Stimulated activated CD8-positive, alpha-beta memory T cell treated with anti-CD3 and anti-CD28 coated beads, Interleukin-12 subunit alpha, Interleukin-12 subunit beta, amount 100 ng/mL, for 4 hours (primary cell): ENCODE results near the gene PEX7.
"Not testable (repeated sequence)": the region's sequence is repeated elsewhere in the genome, so short reads cannot be mapped to it uniquely, and the experiment has no call there.

Experiments
- DNase-seq: peaks from one replicate; pipeline ENCODE4 v3.0.0-alpha.2; 2020; ENCODE audit warnings: low read depth

PEX7 gene

DNA sequence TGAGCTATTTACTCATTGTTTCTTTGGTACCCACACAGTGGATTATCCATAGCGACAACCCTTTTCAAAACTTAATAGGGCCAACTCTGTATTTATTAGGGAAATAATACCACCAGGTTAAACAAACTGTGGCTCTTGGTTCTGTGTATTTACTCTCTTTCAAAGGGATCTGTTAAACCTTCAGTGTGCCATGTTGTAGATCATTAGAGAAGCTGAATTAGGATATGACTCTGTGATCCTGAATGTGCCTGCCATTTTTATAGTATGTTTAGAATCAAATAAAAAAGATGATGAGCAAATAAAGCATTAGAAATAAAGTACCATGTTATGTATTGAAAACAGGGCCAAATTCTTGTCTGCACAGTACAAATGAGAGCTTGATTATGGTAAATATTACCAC, 74.7 kb downstream of the PEX7 start:
- no peak for DNase-seq

- DNase-seq, result no peak
Measured at GRCh38 chr6:136901212-136901784, 78.9 kb downstream of the PEX7 start.

DNA sequence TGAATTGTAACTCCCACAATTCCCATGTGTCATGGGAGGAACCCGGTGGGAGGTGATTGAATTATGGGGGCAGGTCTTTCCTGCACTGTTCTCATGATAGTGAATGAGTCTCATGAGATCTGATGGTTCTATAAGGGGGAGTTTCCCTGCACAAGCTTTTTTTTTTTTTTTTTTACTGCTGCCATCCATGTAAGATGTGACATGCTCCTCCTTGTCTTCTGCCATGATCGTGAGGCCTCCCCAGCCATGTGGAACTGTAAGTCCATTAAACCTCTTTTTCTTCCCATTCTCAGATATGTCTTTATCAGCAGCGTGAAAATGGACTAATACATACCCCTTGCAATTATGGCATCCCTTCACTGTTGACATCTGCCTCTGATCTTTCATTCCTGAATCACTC, 82.1 kb downstream of the PEX7 start:
- DNase-seq, result not testable (repeated sequence)

DNA sequence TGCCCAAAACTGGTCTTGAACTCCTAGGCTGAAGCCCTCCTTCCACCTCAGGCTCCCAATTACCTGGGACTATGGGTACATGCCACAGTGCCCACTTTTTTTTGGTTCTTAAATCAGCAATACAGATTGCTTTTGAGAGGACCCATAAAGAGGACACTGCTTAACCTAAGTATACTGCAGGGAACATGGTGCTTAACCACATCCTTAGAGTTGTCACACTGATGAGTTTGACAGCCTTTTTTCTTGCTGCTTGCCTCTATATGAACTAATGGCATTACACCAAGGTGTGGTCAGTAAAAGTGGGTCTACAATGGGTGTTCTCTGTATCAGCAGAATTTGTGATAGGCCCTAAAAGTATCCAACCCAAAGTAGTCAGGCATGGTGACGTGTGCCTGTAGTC, 92.6 kb downstream of the PEX7 start:
- DNase-seq, result no peak

GRCh38 chr6:136918706-136919105, 96.3 kb downstream of the PEX7 start:
- DNase-seq, result no peak

DNA sequence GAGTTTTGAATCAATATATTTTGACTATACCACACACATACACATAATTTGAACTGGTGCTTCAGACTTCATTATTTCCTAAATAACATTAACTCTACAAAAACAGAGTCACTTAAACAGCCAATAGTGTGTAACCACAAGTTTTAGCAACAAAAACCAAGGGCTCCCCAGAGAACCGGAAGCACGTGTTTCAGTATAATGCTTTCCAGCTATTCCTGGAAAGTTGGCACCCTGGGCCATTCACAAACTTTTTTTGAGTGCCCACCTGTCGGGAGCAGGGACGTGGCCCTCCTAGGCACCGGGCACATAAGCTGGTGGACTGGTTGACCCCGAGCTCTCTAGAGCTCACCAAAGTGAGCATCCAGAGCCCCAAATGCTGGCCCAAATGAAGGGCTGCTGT, 97.8 kb downstream of the PEX7 start:
- no peak for DNase-seq

GRCh38 chr6:136920671-136921380, 98.4 kb downstream of the PEX7 start:
- no peak for DNase-seq

- DNase-seq, result no peak
Measured at GRCh38 chr6:136921381-136921935, 99.1 kb downstream of the PEX7 start.

- DNase-seq, result no peak
Measured at GRCh38 chr6:136921936-136922684, 99.7 kb downstream of the PEX7 start, which contains the start of gene SLC35D3. Gene SLC35D3, plus strand, starts transcription at chr6:136922301. Its CDS starts 128 bp downstream, at chr6:136922429.

- no peak for DNase-seq
Measured at GRCh38 chr6:136922685-136923006, 100.3 kb downstream of the PEX7 start.

GRCh38 chr6:136923116-136923953, 100.9 kb downstream of the PEX7 start:
- DNase-seq, result no peak

DNA sequence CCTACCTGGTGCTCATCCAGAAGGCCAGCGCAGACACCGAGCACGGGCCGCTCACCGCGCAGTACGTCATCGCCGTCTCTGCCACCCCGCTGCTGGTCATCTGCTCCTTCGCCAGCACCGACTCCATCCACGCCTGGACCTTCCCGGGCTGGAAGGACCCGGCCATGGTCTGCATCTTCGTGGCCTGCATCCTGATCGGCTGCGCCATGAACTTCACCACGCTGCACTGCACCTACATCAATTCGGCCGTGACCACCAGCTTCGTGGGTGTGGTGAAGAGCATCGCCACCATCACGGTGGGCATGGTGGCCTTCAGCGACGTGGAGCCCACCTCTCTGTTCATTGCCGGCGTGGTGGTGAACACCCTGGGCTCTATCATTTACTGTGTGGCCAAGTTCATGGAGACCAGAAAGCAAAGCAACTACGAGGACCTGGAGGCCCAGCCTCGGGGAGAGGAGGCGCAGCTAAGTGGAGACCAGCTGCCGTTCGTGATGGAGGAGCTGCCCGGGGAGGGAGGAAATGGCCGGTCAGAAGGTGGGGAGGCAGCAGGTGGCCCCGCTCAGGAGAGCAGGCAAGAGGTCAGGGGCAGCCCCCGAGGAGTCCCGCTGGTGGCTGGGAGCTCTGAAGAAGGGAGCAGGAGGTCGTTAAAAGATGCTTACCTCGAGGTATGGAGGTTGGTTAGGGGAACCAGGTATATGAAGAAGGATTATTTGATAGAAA, 101.7 kb downstream of the PEX7 start:
- no peak for DNase-seq

GRCh38 chr6:136926383-136926782, 104.0 kb downstream of the PEX7 start:
- no peak for DNase-seq

- DNase-seq, result no peak
Measured at GRCh38 chr6:136927292-136927691, 104.9 kb downstream of the PEX7 start.

DNA sequence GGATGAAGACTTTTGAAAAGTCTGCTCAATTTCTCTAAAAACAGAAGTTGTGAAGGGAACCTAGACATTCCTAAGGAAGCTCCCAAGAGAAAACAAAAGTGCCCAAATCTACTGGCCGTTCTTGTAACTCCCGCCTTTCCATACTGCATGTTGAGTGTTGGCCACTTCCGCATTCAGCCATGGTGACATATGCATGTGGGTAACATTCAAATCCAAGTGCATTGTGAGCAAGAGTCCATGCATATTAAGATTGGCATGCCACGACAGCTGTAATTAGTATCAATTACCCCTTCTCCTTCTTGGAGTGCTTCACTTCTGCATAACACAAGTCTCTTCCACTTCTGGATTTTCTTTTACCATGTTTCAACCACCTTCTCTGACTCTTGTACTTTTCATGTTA, 108.1 kb downstream of the PEX7 start:
- no peak for DNase-seq

DNA sequence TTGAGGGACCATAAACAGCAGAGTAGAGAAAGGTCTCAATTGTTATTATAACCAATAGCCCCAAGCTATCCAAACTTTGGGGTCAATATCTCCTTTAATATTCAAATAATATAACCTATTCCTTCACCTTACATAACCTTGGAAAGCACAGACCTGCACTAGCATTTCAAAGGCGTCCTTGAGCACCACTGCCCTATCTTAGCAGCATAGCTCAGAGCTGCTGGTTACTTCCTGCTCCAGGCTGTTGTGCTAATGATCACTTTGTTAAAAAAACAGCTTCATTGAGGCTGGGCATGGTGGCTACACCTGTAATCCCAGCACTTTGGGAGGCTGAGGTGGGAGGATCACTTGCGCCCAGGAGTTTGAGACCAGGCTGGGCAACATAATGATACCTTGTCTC, 110.2 kb downstream of the PEX7 start:
- DNase-seq, result no peak

- no peak for DNase-seq
Measured at GRCh38 chr6:136945072-136945471, 122.7 kb downstream of the PEX7 start.

- no peak for DNase-seq
Measured at GRCh38 chr6:136945711-136946121, 123.3 kb downstream of the PEX7 start.

DNA sequence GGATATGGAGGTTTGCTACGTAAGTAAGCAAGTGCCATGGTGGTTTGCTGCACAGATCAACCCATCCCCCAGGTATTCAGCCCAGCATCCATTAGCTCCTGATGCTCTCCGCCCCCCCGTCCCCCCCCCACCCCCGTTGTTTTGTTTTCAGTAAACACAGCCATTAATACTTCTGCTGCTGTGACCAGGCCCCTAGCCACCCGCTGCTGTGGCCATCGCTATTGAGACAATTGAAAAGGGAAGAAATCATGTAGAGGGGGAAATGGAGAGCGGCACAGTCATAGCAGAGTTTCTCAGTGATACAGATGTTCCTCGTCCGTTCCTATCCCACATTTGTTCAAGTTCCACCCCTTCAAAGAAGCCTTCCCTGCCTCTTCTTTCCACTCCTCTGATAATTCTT, 124.6 kb downstream of the PEX7 start:
- DNase-seq, result no peak

DNA sequence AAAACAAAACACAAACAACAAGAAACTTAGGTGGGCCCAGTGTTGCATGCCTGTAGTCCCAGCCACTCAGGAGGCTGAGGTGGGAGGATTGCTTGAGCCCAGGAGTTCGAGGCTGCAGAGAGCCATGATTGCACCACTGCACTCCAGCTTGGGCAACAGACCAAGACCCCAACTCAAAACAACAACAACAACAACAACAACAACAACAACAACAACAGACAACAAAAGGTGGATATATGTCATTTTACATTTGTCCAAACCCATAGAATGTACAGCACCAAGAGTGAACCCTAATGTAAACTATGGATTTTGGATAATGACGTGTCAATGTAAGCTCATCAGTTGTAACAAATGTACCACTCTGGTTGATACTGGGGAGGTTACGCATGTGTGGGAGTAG, 127.6 kb downstream of the PEX7 start:
- not testable (repeated sequence) for DNase-seq

- no peak for DNase-seq
Measured at GRCh38 chr6:136950436-136951126, 128.2 kb downstream of the PEX7 start.
